Muscle of leg (tissue), 11 donors: ENCODE data around the gene EDARADD. TPM values are rescaled to one million over a fixed set of nuclear protein-coding genes. Genes with fewer than 3 reads are reported as not detected.
A peak's percentile ranks its signal among the peaks of the same experiment; 100 is the strongest.

Experiments used
- DNase-seq: peaks from one replicate; pipeline ENCODE4 v3.0.0; 2013
- H3K27ac ChIP-seq: one replicate; pipeline ENCODE4 v1.5.1; 2013; ENCODE audit warnings: mild to moderate bottlenecking, low read length, control low read depth
- H3K27me3 ChIP-seq: one replicate; pipeline ENCODE4 v1.6.1; 2013; ENCODE audit warnings: low read length; ENCODE audit not compliant: control insufficient read depth, insufficient read depth
- H3K36me3 ChIP-seq: one replicate; pipeline ENCODE4 v1.6.1; 2013; ENCODE audit warnings: low read length; ENCODE audit not compliant: control insufficient read depth, insufficient read depth
- H3K4me1 ChIP-seq: one replicate; pipeline ENCODE4 v1.6.1; 2013; ENCODE audit warnings: low read length; ENCODE audit not compliant: control insufficient read depth, insufficient read depth
- H3K4me3 ChIP-seq: one replicate; pipeline ENCODE4 v1.5.1; 2013; ENCODE audit warnings: low read length, control low read depth
- H3K9me3 ChIP-seq: replicated peaks from 2 replicates; pipeline ENCODE4 v1.6.1; 2013; ENCODE audit warnings: low read depth, low read length; ENCODE audit not compliant: control insufficient read depth
- WGBS: methylation state at CpG from one replicate; pipeline ENCODE4 v1.1.5; 2013; ENCODE audit warnings: missing lambda C conversion rate; ENCODE audit not compliant: insufficient coverage; 5-methylcytosine and 5-hydroxymethylcytosine counted together
- polyA plus RNA-seq, 8 donors: library from polyadenylated mRNA; unstranded; fragments of 120-200 nt; gene quantifications; one replicate each; pipeline versions ENCODE4 v1.2.1 to v1.2.3, GENCODE V29; 2013; ENCODE audit warnings: inconsistent platforms in 1 of 8, low replicate concordance in 1 of 8; ENCODE audit not compliant: insufficient read length in 8 of 8, insufficient read depth in 1 of 8
- total RNA-seq: library from RNA; stranded (reverse); fragments of 120-200 nt; gene quantifications from one replicate; pipeline ENCODE4 v1.2.4, GENCODE V29; 2013

EDARADD gene
- total and polyA plus RNA-seq, 9 donors = 0.18 to 2.2 (median 0.37) TPM

- peak; percentile 94 for DNase-seq
- no peaks in the 10 kb centered on the region for H3K27me3 ChIP-seq
- peaks cover 6% of the 10 kb centered on the region for H3K4me1 ChIP-seq
- H3K27ac ChIP-seq = peak overlapping the region; percentile 98
- peak overlapping the region; percentile 74 for H3K4me3 ChIP-seq
- H3K36me3 ChIP-seq = peaks cover 12% of the 10 kb centered on the region
- no peaks in the 10 kb centered on the region for H3K9me3 ChIP-seq
- 0% methylated on average over 21 of the region's 32 CpGs for WGBS
Observed at GRCh38 chr1:236524142-236524894, 130.2 kb downstream of the EDARADD start.

- no CpG with 5 or more reads among the region's 3 CpGs for WGBS
- peaks cover 6% of the 10 kb centered on the region for H3K4me1 ChIP-seq
Observed at GRCh38 chr1:236524895-236525184, 130.8 kb downstream of the EDARADD start.

GRCh38 chr1:236526079-236526478 lies 132.0 kb downstream of the EDARADD start:
- WGBS = 100% methylated on average over 1 of the region's 3 CpGs

More at GRCh38 chr1:236524895-236525184, 130.8 kb downstream of the EDARADD start:
- H3K36me3 ChIP-seq = peaks cover 12% of the 10 kb centered on the region
- no peaks in the 10 kb centered on the region for H3K9me3 ChIP-seq
- H3K27ac ChIP-seq = peak overlapping the region; percentile 98
- no peak for DNase-seq
- H3K4me3 ChIP-seq = peak overlapping the region; percentile 74
- H3K27me3 ChIP-seq = no peaks in the 10 kb centered on the region

GRCh38 chr1:236530286-236530685 lies 136.2 kb downstream of the EDARADD start:
- WGBS = no CpG with 5 or more reads among the region's 1 CpG
- H3K36me3 ChIP-seq = peaks cover 16% of the 10 kb centered on the region
- no peaks in the 10 kb centered on the region for H3K9me3 ChIP-seq
- no peak for DNase-seq
- no peak overlapping the region for H3K27ac ChIP-seq
- no peaks in the 10 kb centered on the region for H3K4me1 ChIP-seq
- H3K4me3 ChIP-seq = no peak overlapping the region
- H3K27me3 ChIP-seq = no peaks in the 10 kb centered on the region

More at GRCh38 chr1:236526079-236526478, 132.0 kb downstream of the EDARADD start:
- Histone ChIP-seq H3K27me3 (no peaks in the 10 kb centered on the region), H3K27ac (no peak overlapping the region), H3K36me3 (peaks cover 12% of the 10 kb centered on the region), H3K4me3 (no peak overlapping the region), H3K4me1 (peaks cover 6% of the 10 kb centered on the region), H3K9me3 (no peaks in the 10 kb centered on the region)
- no peak for DNase-seq

GRCh38 chr1:236530959-236531358 lies 136.9 kb downstream of the EDARADD start:
- H3K27ac ChIP-seq = no peak overlapping the region
- no CpG with 5 or more reads among the region's 5 CpGs for WGBS
- no peak overlapping the region for H3K4me3 ChIP-seq
- H3K9me3 ChIP-seq = no peaks in the 10 kb centered on the region
- H3K4me1 ChIP-seq = no peaks in the 10 kb centered on the region
- DNase-seq = no peak
- peaks cover 19% of the 10 kb centered on the region for H3K36me3 ChIP-seq
- no peaks in the 10 kb centered on the region for H3K27me3 ChIP-seq

- Histone ChIP-seq H3K4me3 (no peak overlapping the region), H3K9me3 (no peaks in the 10 kb centered on the region), H3K27me3 (no peaks in the 10 kb centered on the region), H3K4me1 (no peaks in the 10 kb centered on the region), H3K27ac (no peak overlapping the region), H3K36me3 (peaks cover 15% of the 10 kb centered on the region)
- WGBS = 80% methylated on average over 4 of the region's 4 CpGs
- DNase-seq = no peak
Observed at GRCh38 chr1:236532850-236533249, 138.8 kb downstream of the EDARADD start.

- no peaks in the 10 kb centered on the region for H3K27me3 ChIP-seq
- H3K36me3 ChIP-seq = peaks cover 25% of the 10 kb centered on the region
- WGBS = 95% methylated on average over 3 of the region's 4 CpGs
- H3K27ac ChIP-seq = no peak overlapping the region
- DNase-seq = no peak
- H3K9me3 ChIP-seq = no peaks in the 10 kb centered on the region
- no peaks in the 10 kb centered on the region for H3K4me1 ChIP-seq
- H3K4me3 ChIP-seq = no peak overlapping the region
Observed at GRCh38 chr1:236534151-236534651, 140.1 kb downstream of the EDARADD start.

Other genes with a start within 250 kb of the EDARADD start
- 2.0 TPM for gene ERO1B, start 112.3 kb upstream of the EDARADD start, total RNA-seq
- gene ERO1B, start 112.3 kb upstream of the EDARADD start, polyA plus RNA-seq = 1 to 10 TPM; 1.8 to 3.6 (median 2.6) TPM
- 23.4 TPM for gene LGALS8, start 129.7 kb downstream of the EDARADD start, total RNA-seq
- 10 to 100 TPM; 22.7 to 33.5 (median 27.1) TPM for gene LGALS8, start 129.7 kb downstream of the EDARADD start, polyA plus RNA-seq
- 23.1 TPM for gene HEATR1, start 210.2 kb downstream of the EDARADD start, total RNA-seq
- 10 to 100 TPM; 13.3 to 21.6 (median 18.2) TPM for gene HEATR1, start 210.2 kb downstream of the EDARADD start, polyA plus RNA-seq